ENCODE data around the gene SYT3. TPM values are rescaled to one million over a fixed set of nuclear protein-coding genes. Genes with fewer than 3 reads are reported as not detected.
A peak's percentile ranks its signal among the peaks of the same experiment; 100 is the strongest.

Gene SYT3
- total and polyA plus RNA-seq, 2 of the 8 experiments (the other 6 are each of a cell fraction or from before 2014, with no cell fraction given): 6.7 to 17.3 TPM

DNA sequence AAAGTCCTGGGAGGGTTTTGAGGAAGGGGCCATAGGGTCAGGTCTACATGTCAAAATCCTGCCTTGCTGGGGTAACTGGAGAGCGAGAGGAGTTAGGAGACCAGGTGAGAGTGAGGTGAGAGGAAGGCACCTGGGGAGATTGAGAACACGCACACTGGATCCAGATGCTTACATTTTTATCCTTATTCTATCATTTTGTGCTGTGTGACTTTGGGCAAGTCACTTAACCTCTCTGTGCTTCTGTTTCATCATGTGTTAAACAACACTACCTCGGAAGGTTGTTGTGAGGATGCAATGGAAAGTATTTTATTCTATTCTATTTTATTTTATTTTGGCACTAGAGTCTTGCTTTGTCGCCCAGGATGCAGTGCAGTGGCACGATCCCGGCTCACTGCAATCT, 13.0 kb upstream of the SYT3 start:
- no peak overlapping the region for H4K91ac ChIP-seq (replicated peaks; ENCODE audit: insufficient read length, low read length)
- 92% methylated on average over 6 of the region's 6 CpGs; no CpG with 5 or more reads in 1 of the 2 experiments for WGBS, 2 experiments (ENCODE audit: extremely low coverage in 1 of 2, insufficient coverage in 1 of 2, insufficient read length in 1 of 2, insufficient replicate concordance in 2 of 2, low coverage in 1 of 2, low lambda C conversion rate in 2 of 2, missing lambda C conversion rate in 1 of 2)
- H3K4me1 ChIP-seq (replicated peaks in 1 of 4; ENCODE audit: control insufficient read depth in 3 of 4, insufficient read depth in 4 of 4, low read length in 3 of 4): peaks cover 3 to 10% (median 5%) of the 10 kb centered on the region in 4 experiments
- 0 out of 2 replicates have a peak overlapping the region, but pooled peaks have one; percentile 23 for H2BK15ac ChIP-seq (ENCODE audit: low read length)
- no peak overlapping the region for H3K56ac ChIP-seq (replicated peaks; ENCODE audit: insufficient read length, low read depth, low read length)
- no peak overlapping the region for H3K18ac ChIP-seq (ENCODE audit: extremely low read depth, low read length)
- no peak overlapping the region for H2BK5ac ChIP-seq (ENCODE audit: low read depth, low read length)
- peaks cover 6% of the 10 kb centered on the region; the same call in 1 of the 2 replicates for H3K23me2 ChIP-seq (ENCODE audit: low read depth, low read length)
- H3K79me2 ChIP-seq (ENCODE audit: control insufficient read depth in 1 of 2, insufficient read depth in 2 of 2, low read length in 2 of 2): no peaks in the 10 kb centered on the region
- H3K9ac ChIP-seq (replicated peaks in 1 of 4; ENCODE audit: extremely low read depth in 1 of 4, low read depth in 3 of 4, low read length in 3 of 4): no peak overlapping the region
- H4K8ac ChIP-seq (ENCODE audit: extremely low read depth, insufficient read depth, low read length): no peak overlapping the region
- no peak overlapping the region; a peak in 1 of 4 replicates for H3K4me2 ChIP-seq (ENCODE audit: insufficient read depth in 1 of 2, low read depth in 2 of 2, low read length in 2 of 2)
- H3K4ac ChIP-seq (replicated peaks; ENCODE audit: insufficient read length, low read depth, low read length): no peak overlapping the region
- H3K9me3 ChIP-seq (ENCODE audit: insufficient read depth in 2 of 2, low read depth in 1 of 2, low read length in 1 of 2): no peaks in the 10 kb centered on the region
- CTCF ChIA-PET (ENCODE audit: partially characterized antibody): no interaction called here
- no peak overlapping the region for H3K23ac ChIP-seq (ENCODE audit: insufficient read length)
- no peak overlapping the region for H2BK120ac ChIP-seq (replicated peaks; ENCODE audit: low read depth, low read length)
- TF ChIP-seq KDM1A (IDR thresholded peaks at IDR 0.05; ENCODE audit: borderline replicate concordance, low read length) (peak; percentile 73; the same call in 1 of the 2 replicates), MAFK (IDR thresholded peaks at IDR 0.05; ENCODE audit: low read depth, low read length) (no peak), YY1 (IDR thresholded peaks at IDR 0.05; ENCODE audit: low read depth, low read length) (no peak)
- peaks cover 0 to 2% (median 0%) of the 10 kb centered on the region in 4 experiments; a peak in 2 of 7 replicates for H3K27me3 ChIP-seq (replicated peaks in 1 of 4; ENCODE audit: control insufficient read depth in 3 of 4, extremely low read depth in 1 of 4, insufficient read depth in 3 of 4, low read length in 3 of 4)
- no peak overlapping the region for H4K5ac ChIP-seq (ENCODE audit: insufficient read length, low read depth, low read length)
- H3K36me3 ChIP-seq (ENCODE audit: control insufficient read depth in 2 of 4, insufficient read depth in 4 of 4, low read length in 3 of 4): no peaks in the 10 kb centered on the region
- no peaks in the 10 kb centered on the region for H3K79me1 ChIP-seq (ENCODE audit: low read depth, low read length)
- H3K14ac ChIP-seq (ENCODE audit: insufficient read length): no peak overlapping the region
- FAIRE-seq: no peak
- H4K20me1 ChIP-seq (replicated peaks in 1 of 2; ENCODE audit: control insufficient read depth in 1 of 2, insufficient read depth in 2 of 2, low read length in 2 of 2): no peaks in the 10 kb centered on the region
- no peak overlapping the region for H2BK20ac ChIP-seq (ENCODE audit: low read length)
- DNase-seq (ENCODE audit: low read depth in 1 of 2, low spot score in 2 of 2): no peak
- H2BK12ac ChIP-seq (ENCODE audit: low read depth, low read length): 0 out of 2 replicates have a peak overlapping the region, but pooled peaks have one; percentile 64
- POLR2A ChIA-PET (ENCODE audit: partially characterized antibody): no interaction called here
- H3K27ac ChIP-seq (ENCODE audit: low read depth, low read length): no peak overlapping the region
- H2AK5ac ChIP-seq (ENCODE audit: low read depth, low read length): no peak overlapping the region
- H2AFZ ChIP-seq (ENCODE audit: low read length): no peak overlapping the region
- no peak overlapping the region for H3K4me3 ChIP-seq (ENCODE audit: extremely low read depth in 1 of 4, insufficient read depth in 2 of 4, low read depth in 3 of 4, low read length in 4 of 4)

Data from H1 (cell line).